Ishikawa (cell line): ENCODE results near the gene NDUFAB1.

Experiments
- CREB1 ChIP-seq: IDR thresholded peaks from 2 replicates; pipeline ENCODE4 v1.6.1; 2012; ENCODE audit warnings: low read depth
- EGR1 ChIP-seq: IDR thresholded peaks from 2 replicates; pipeline ENCODE4 v1.6.1; 2012
- FOXM1 ChIP-seq: IDR thresholded peaks from 2 replicates; pipeline ENCODE4 v1.6.1; 2012; ENCODE audit warnings: low read depth, borderline replicate concordance
- MAX ChIP-seq: IDR thresholded peaks from 2 replicates; pipeline ENCODE4 v1.6.1; 2012
- REST ChIP-seq: IDR thresholded peaks from 2 replicates; pipeline ENCODE4 v1.6.1; 2012; ENCODE audit warnings: low read depth, mild to moderate bottlenecking
- TAF1 ChIP-seq: IDR thresholded peaks from 2 replicates; pipeline ENCODE4 v1.6.1; 2012; ENCODE audit warnings: low read depth, mild to moderate bottlenecking
- YY1 ChIP-seq: IDR thresholded peaks from 2 replicates; pipeline ENCODE4 v1.6.1; 2012; ENCODE audit warnings: low read depth
- ZBTB7A ChIP-seq: IDR thresholded peaks from 2 replicates; pipeline ENCODE4 v1.6.1; 2012; ENCODE audit warnings: low read depth

- TF ChIP-seq MAX: no peak
- TF ChIP-seq EGR1: no peak
- no peak for TF ChIP-seq FOXM1
- TF ChIP-seq CREB1: no peak
- no peak for TF ChIP-seq TAF1
- no peak for TF ChIP-seq REST
- no peak for TF ChIP-seq ZBTB7A
- TF ChIP-seq YY1: no peak
Measured at GRCh38 chr16:23629516-23629915, 33.4 kb upstream of the NDUFAB1 start.
